ENCODE data around the gene UNC13A.

DNA sequence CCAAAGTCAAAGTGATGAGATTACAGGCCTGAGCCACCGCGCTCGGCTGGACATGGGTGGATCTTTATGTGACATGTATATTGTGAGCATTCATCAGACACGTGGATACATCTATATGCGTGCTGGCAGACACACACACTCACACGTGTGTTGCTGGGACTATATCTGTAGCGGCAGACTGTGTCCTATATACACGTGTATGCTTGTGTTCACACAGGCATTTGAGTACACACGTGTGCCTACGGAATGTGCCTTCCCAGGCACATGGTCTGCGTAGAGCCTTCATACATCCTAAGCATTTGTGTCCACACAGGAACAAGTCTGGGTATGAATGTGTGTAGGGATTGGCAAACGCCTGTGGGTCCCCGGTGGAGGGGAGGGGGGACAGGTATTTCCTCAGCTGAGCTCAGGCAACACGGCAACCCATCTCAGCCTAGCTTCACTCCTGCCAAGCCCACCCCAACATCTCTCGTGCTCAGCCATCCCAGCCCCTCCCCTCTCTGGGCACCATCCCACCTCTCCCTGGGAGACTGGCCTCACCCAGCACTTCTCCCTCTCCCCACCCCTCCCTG, 2.6 kb downstream of the UNC13A start:
- TF ChIP-seq POLR2A (IDR thresholded peaks at IDR 0.05) (no peak), POLR2AphosphoS5 (IDR thresholded peaks at IDR 0.05) (no peak)

Data from prostate gland (tissue), 1 donor.